GM12872 (cell line): ENCODE data around the gene BMP5.

Source experiments
- TF ChIP-seq, protein P1 (sequence below): IDR thresholded peaks from 3 replicates; pipeline ENCODE4 v1.5.1; 2011; ENCODE audit warnings: low read depth, mild to moderate bottlenecking, low read length, moderate library complexity; ENCODE audit not compliant: insufficient read depth

The BMP5 gene

DNA sequence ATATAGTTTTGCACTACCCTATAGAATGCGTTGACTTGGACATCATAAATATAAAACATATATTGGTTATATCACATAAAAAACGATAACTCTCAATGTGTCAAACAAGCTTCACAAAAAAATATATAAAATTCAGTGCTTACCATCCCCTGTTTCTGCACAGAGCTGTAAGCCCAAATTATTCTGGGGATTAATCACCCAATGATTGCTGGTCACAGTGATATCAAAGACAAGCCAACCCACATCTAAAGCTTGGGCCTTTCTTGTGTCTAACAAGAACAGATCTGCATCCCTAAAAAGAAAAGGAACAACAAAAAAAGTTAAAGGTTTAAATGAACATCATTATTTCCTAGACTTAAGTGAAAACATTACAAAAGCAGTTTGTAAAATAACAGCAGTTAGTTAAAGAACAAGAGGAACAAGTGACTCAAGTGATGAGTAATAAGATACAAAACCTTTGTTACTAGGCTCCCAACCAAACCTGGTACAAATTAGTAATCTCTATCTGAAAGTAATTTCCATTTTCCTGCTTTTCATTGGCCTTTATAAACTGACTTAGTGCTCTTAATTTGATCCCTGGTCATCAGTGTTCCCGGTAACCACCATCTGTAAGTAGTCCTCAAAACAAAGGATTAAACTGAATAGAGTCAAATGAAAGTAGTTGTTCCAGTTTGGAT is 81.1 kb downstream of the BMP5 start:
- TF ChIP-seq, protein P1, sequence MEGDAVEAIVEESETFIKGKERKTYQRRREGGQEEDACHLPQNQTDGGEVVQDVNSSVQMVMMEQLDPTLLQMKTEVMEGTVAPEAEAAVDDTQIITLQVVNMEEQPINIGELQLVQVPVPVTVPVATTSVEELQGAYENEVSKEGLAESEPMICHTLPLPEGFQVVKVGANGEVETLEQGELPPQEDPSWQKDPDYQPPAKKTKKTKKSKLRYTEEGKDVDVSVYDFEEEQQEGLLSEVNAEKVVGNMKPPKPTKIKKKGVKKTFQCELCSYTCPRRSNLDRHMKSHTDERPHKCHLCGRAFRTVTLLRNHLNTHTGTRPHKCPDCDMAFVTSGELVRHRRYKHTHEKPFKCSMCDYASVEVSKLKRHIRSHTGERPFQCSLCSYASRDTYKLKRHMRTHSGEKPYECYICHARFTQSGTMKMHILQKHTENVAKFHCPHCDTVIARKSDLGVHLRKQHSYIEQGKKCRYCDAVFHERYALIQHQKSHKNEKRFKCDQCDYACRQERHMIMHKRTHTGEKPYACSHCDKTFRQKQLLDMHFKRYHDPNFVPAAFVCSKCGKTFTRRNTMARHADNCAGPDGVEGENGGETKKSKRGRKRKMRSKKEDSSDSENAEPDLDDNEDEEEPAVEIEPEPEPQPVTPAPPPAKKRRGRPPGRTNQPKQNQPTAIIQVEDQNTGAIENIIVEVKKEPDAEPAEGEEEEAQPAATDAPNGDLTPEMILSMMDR = no peak

DNA sequence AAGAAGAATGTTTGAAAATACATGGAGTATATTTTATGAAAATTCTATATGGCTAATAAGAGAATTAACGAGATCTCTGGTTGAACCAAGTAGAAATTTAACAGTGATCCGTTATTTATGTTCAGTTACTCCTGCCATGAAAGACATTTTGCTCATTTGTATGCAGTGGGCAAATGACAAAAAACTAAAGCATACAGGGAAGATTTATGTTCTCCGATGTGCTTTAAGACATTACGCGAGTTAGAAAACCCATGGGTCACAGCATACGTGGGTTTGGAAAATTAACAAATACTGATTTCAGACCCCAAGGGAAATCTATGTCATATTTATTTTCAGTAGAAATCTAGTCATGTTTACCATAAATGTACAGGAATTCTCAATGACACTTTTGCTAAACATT is 90.1 kb downstream of the BMP5 start:
- TF ChIP-seq, protein P1 = no peak

DNA sequence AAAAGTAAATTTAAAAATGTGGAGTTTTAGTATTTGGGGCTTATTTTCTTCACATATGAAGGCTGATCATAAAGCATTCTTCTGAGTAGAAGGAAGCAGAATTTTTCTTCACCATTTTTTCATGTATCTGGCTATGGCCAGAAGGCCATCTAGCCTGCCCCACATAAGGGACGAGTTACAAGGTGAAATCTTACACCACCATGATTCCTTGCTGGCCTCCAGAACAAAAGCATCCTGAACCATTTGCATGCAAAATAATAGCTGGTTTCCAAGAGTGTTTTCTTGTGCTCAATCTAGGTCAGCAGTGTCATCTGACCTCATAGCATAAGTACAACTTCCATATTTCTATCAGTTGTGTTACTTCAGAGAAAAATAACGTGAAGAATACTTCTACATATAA is 93.1 kb downstream of the BMP5 start:
- TF ChIP-seq, protein P1 = no peak

DNA sequence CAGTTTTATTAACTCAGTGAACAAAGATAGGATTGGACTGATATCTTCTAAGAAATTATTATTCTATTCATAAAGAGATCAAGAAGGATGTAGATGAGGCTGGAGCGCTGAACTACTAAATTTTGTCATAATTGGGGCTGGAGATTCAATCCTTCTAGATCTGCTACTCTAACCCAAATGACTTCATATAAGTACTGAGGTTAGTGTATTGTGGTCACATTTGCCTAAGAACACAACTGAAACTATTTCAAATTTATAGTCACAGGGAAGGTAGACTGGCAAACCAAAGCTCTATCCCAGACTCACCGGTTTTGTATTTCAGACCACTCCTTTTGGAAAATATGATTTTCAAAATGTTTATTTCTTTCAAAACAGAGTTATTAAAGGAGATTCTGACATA is 96.7 kb downstream of the BMP5 start:
- TF ChIP-seq, protein P1 = no peak

DNA sequence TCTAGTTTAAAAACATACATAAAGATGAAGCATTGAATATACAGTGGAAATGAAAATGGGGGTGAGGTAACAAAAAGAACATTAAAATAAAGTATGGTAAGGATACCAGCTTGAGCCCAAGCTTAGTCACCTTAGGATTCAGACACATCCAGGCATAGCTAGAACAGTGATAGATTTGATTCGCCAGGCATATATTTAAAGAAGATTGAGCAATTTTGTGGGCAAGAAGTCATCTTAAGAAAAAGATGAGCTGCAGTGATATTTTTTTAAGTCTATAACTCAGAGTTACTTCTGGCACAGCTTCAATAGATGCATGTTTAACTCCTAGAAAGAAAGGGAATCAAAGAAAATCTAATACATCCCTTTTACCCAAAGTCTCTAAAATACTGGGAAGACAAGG is 97.9 kb downstream of the BMP5 start:
- TF ChIP-seq, protein P1 = no peak

DNA sequence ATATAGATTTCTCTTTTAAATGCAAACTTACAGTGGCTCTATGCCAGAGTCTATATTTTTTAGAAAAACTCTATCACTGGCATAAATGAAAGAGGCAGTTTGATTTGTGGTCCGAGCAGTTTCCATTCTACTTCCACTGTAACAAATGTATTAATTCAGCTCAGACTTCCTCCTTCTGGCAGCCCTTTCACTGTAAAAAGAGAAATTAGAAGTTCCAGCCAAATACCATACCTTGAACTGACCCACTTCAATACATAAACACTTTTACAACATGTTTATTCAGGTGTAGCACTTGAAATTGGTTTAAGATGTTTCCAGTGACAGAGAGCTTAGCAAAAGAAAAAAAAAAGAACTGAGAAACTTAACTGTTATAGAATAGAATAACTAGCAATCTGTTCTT is 99.3 kb downstream of the BMP5 start:
- TF ChIP-seq, protein P1 = no peak

DNA sequence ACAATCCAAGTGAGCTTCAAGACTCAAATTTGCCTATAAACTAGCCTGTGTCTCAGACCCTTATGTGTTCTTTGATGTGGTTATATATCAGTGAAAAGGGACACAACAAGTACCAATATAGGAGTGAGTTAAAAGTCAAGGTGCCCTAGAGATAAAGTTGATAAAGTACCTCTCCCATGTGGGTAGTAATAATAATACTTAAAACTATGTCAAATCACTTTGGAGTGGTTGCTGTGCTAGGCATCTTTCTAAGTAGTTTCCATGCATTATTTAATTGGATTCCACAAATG is 100.4 kb downstream of the BMP5 start:
- TF ChIP-seq, protein P1 = no peak
